Suppressor macrophage treated with lipopolysaccharide for 4 hours (primary cell): ENCODE results near the gene FMO4.
"Not testable (repeated sequence)": the region's sequence is repeated elsewhere in the genome, so short reads cannot be mapped to it uniquely, and the experiment has no call there.

Experiments
- DNase-seq: peaks from one replicate; pipeline ENCODE4 v3.0.0-alpha.2; 2020

The FMO4 gene

DNA sequence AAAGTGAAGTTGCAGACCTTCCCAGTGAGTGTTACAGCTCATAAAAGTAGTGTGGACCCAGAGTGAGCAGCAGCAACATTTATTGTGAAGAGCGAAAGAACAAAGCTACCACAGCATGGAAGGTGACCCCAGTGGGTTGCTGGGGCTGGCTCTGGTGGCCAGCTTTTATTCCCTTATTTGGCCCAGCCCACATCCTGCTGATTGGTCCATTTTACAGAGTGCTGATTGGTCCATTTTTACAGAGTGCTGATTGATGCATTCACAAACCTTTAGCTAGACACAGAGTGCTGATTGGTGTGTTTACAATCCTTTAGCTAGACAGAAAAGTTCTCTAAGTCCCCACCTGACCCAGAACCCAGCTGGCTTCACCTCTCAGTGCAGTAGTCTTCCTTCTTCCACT lies 76.8 kb downstream of the FMO4 start:
- not testable (repeated sequence) for DNase-seq
